ENCODE results near the gene FERMT3. TPM values are rescaled to one million over a fixed set of nuclear protein-coding genes. Genes with fewer than 3 reads are reported as not detected.

The FERMT3 gene
- total and polyA plus RNA-seq, 2 of the 13 experiments (the other 11 are each of a cell fraction or from before 2014, with no cell fraction given) = 0.29 TPM; not detected in 1

- no peak for TF ChIP-seq SMARCC2 (IDR thresholded peaks at IDR 0.05)
- TF ChIP-seq, protein P1, sequence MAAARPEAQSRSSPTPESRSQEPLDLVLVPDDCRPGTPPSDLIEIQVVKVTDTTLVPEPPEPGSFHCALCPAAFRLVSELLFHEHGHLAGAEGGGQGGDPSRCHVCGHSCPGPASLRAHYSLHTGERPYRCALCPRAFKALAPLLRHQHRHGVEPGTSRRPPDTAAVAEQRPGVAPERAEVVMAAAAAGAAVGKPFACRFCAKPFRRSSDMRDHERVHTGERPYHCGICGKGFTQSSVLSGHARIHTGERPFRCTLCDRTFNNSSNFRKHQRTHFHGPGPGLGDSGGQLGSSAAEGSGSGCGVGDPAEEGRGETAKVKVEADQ (CRISPR knock-in tag; IDR thresholded peaks at IDR 0.05; ENCODE audit: borderline replicate concordance) = no peak
- TF ChIP-seq ZBTB8A (CRISPR knock-in tag; IDR thresholded peaks at IDR 0.05; ENCODE audit: borderline replicate concordance, low read depth) = 0 out of 2 replicates have a peak, but pooled peaks have one; percentile 39
- no peak for TF ChIP-seq RFX1 (IDR thresholded peaks at IDR 0.05)
- TF ChIP-seq SKI (IDR thresholded peaks at IDR 0.05; ENCODE audit: partially characterized antibody) = peak; percentile 44
- TF ChIP-seq KAT8 (CRISPR knock-in tag; IDR thresholded peaks at IDR 0.05) = no peak
- no peak for TF ChIP-seq KAT2B (IDR thresholded peaks at IDR 0.05; ENCODE audit: borderline replicate concordance, low read depth, low read length)
- no peak for TF ChIP-seq FLYWCH1 (CRISPR knock-in tag; IDR thresholded peaks at IDR 0.05)
- TF ChIP-seq CBX1 (IDR thresholded peaks at IDR 0.05; ENCODE audit: low read depth) = no peak
- no peak for TF ChIP-seq IRX3 (CRISPR knock-in tag; IDR thresholded peaks at IDR 0.05; ENCODE audit: borderline replicate concordance, low read depth)
- TF ChIP-seq, protein P2, sequence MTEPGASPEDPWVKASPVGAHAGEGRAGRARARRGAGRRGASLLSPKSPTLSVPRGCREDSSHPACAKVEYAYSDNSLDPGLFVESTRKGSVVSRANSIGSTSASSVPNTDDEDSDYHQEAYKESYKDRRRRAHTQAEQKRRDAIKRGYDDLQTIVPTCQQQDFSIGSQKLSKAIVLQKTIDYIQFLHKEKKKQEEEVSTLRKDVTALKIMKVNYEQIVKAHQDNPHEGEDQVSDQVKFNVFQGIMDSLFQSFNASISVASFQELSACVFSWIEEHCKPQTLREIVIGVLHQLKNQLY (CRISPR knock-in tag; IDR thresholded peaks at IDR 0.05) = 0 out of 2 replicates have a peak, but pooled peaks have one; percentile 12
- TF ChIP-seq NFKBIZ (CRISPR knock-in tag; IDR thresholded peaks at IDR 0.05) = no peak
- TF ChIP-seq ZNF331 (CRISPR knock-in tag; IDR thresholded peaks at IDR 0.05) = no peak
- TF ChIP-seq CBX5 (CRISPR knock-in tag; IDR thresholded peaks at IDR 0.05; ENCODE audit: borderline replicate concordance) = no peak
- peak; percentile 77; the same call in 1 of the 2 replicates for TF ChIP-seq HOXD1 (CRISPR knock-in tag; IDR thresholded peaks at IDR 0.05)
- TF ChIP-seq BCL6 (CRISPR knock-in tag; IDR thresholded peaks at IDR 0.05) = no peak
- no peak for TF ChIP-seq SAFB2 (CRISPR knock-in tag; IDR thresholded peaks at IDR 0.05; ENCODE audit: borderline replicate concordance, low read depth)
- no peak for TF ChIP-seq ZFP36 (IDR thresholded peaks at IDR 0.05; ENCODE audit: borderline replicate concordance, low read depth, low read length, partially characterized antibody)
- no peak for TF ChIP-seq NR2F1 (CRISPR knock-in tag; IDR thresholded peaks at IDR 0.05)
- peak; percentile 51; the same call in 1 of the 2 replicates for TF ChIP-seq ZSCAN25 (CRISPR knock-in tag; IDR thresholded peaks at IDR 0.05)
- no peak for TF ChIP-seq ZNF207 (IDR thresholded peaks at IDR 0.05; ENCODE audit: borderline replicate concordance)
- TF ChIP-seq SNAPC4 (CRISPR knock-in tag; IDR thresholded peaks at IDR 0.05) = no peak
Observed at GRCh38 chr11:64234647-64235379, 28.3 kb downstream of the FERMT3 start (continued).
